B cell (primary cell): ENCODE results near the gene GPR37L1. TPM values are rescaled to one million over a fixed set of nuclear protein-coding genes. Genes with fewer than 3 reads are reported as not detected.

Experiments used
- ATAC-seq: fragments of 200-7000 bp; cut with Tn5 transposase; one replicate; pipeline ENCODE4 v1.10.0; 2021; ENCODE audit warnings: low read depth, mild to moderate bottlenecking, moderate number of reproducible peaks, moderate library complexity
- CTCF ChIA-PET: fragments of 350-600 bp; sonication (Branson Sonifier 250); formaldehyde crosslinking; loops from one replicate; lab custom pipeline; 2021; ENCODE audit warnings: antibody characterized with exemption, inconsistent platforms; lab: Charles Lee
- POLR2A ChIA-PET: fragments of 350-600 bp; sonication (Branson Sonifier 250); formaldehyde crosslinking; loops from one replicate; lab custom pipeline; 2021; ENCODE audit warnings: antibody characterized with exemption; lab: Charles Lee
- DNase-seq: peaks from one replicate; pipeline ENCODE4 v3.0.0; 2013
- H2AFZ ChIP-seq: 2 replicates; pipeline ENCODE4 v1.6.1; 2012; ENCODE audit warnings: mild to moderate bottlenecking, low read depth, low read length; ENCODE audit not compliant: insufficient read depth, poor library complexity, severe bottlenecking
- H3K27ac ChIP-seq, 2 donors: 1 replicate in 1 of 2; 2 replicates in 1 of 2; pipeline ENCODE4 v1.5.1; 2012 to 2013; ENCODE audit warnings: low read length in 2 of 2, mild to moderate bottlenecking in 2 of 2, moderate library complexity in 1 of 2
- H3K27me3 ChIP-seq, 4 experiments: fragments of 200-600 bp in 1 of 4; sonication (generic) in 1 of 4; replicated peaks in 1 of 4; 1 replicate in 2 of 4; 2 replicates in 2 of 4; pipeline versions ENCODE4 v1.6.1 to v1.7.0; 2013 to 2016; ENCODE audit warnings: low read length in 3 of 4, mild to moderate bottlenecking in 2 of 4, mixed read lengths in 1 of 4, moderate library complexity in 1 of 4; ENCODE audit not compliant: insufficient read depth in 4 of 4, control insufficient read depth in 3 of 4; ENCODE audit errors: control extremely low read depth in 1 of 4
- H3K36me3 ChIP-seq, 2 experiments: replicated peaks in 1 of 2; 1 replicate in 1 of 2; 2 replicates in 1 of 2; pipeline versions ENCODE4 v1.6.1 to v1.7.1; 2013; ENCODE audit warnings: low read length in 1 of 2; ENCODE audit not compliant: insufficient read depth in 2 of 2, control insufficient read depth in 1 of 2; ENCODE audit errors: control extremely low read depth in 1 of 2, extremely low read depth in 1 of 2
- H3K4me1 ChIP-seq, 2 donors: fragments of 200-600 bp in 1 of 2; sonication (generic) in 1 of 2; 1 replicate in 1 of 2; 2 replicates in 1 of 2; pipeline versions ENCODE4 v1.5.1 to v1.6.1; 2013 to 2017; ENCODE audit warnings: low read length in 2 of 2; ENCODE audit not compliant: control insufficient read depth in 2 of 2, insufficient read depth in 2 of 2
- H3K4me2 ChIP-seq: replicated peaks from 2 replicates; pipeline ENCODE3; 2012; ENCODE audit warnings: mild to moderate bottlenecking, low read depth, low read length; ENCODE audit not compliant: poor library complexity, severe bottlenecking
- H3K4me3 ChIP-seq, 5 experiments: fragments of 200-600 bp in 1 of 5; sonication (generic) in 1 of 5; 1 replicate in 3 of 5; 2 replicates in 2 of 5; pipeline versions ENCODE4 v1.5.1 to v1.7.0; 2011 to 2016; ENCODE audit warnings: low read length in 4 of 5, mild to moderate bottlenecking in 4 of 5, low read depth in 2 of 5, control low read depth in 1 of 5, moderate library complexity in 1 of 5; ENCODE audit not compliant: insufficient read depth in 1 of 5; ENCODE audit errors: control extremely low read depth in 1 of 5, extremely low read depth in 1 of 5
- H3K79me2 ChIP-seq: fragments of 200-600 bp; sonication (generic); one replicate; pipeline ENCODE4 v1.6.0; 2016; ENCODE audit warnings: low read length; ENCODE audit not compliant: control insufficient read depth, insufficient read depth
- H3K9ac ChIP-seq: fragments of 200-600 bp; sonication (generic); 2 replicates; pipeline ENCODE4 v1.6.1; 2017; ENCODE audit warnings: mild to moderate bottlenecking, low read length, moderate library complexity
- H3K9me3 ChIP-seq, 3 donors: one replicate each; pipeline versions ENCODE4 v1.6.1 to v1.7.1; 2013; ENCODE audit warnings: low read length in 2 of 3; ENCODE audit not compliant: control insufficient read depth in 2 of 3, insufficient read depth in 1 of 3; ENCODE audit errors: control extremely low read depth in 1 of 3
- H4K20me1 ChIP-seq: 2 replicates; pipeline ENCODE4 v1.6.0; 2012; ENCODE audit warnings: mild to moderate bottlenecking, low read length; ENCODE audit not compliant: insufficient read depth, control insufficient read depth, poor library complexity, severe bottlenecking
- H3K27ac Mint-ChIP-seq: one replicate; pipeline ENCODE4 v1.8.0; 2021; ENCODE audit warnings: mixed read lengths
- H3K27me3 Mint-ChIP-seq: one replicate; pipeline ENCODE4 v1.8.0; 2021; ENCODE audit warnings: mixed read lengths
- H3K4me1 Mint-ChIP-seq: one replicate; pipeline ENCODE4 v1.8.0; 2021; ENCODE audit warnings: mixed read lengths
- H3K4me3 Mint-ChIP-seq: one replicate; pipeline ENCODE4 v1.8.0; 2021; ENCODE audit warnings: mixed read lengths
- H3K9me3 Mint-ChIP-seq: one replicate; pipeline ENCODE4 v1.8.0; 2022; ENCODE audit warnings: mixed read lengths; ENCODE audit not compliant: insufficient read depth
- EZH2 ChIP-seq: IDR thresholded peaks from 2 replicates; pipeline ENCODE4 v1.6.1; 2012; ENCODE audit warnings: borderline replicate concordance, low read depth, mild to moderate bottlenecking, moderate library complexity, low read length; ENCODE audit not compliant: insufficient read depth, poor library complexity, severe bottlenecking
- WGBS: methylation state at CpG from one replicate; pipeline ENCODE4 v1.1.5; 2013; ENCODE audit warnings: missing lambda C conversion rate; ENCODE audit not compliant: insufficient coverage; 5-methylcytosine and 5-hydroxymethylcytosine counted together
- intact Hi-C: fragments of 100-400 bp; cut with micrococcal nuclease; formaldehyde crosslinking; loops from one replicate; pipeline ENCODE4 v1.10.0; 2022
- polyA plus RNA-seq: library from polyadenylated mRNA; depleted of rRNA; stranded (reverse); fragments of >200 nt; gene quantifications from 2 replicates; pipeline ENCODE4 v1.2.3, GENCODE V29; 2012
- total RNA-seq, 2 donors: library from RNA; stranded (reverse); fragments of 120-200 nt in 1 of 2; gene quantifications; 1 replicate in 1 of 2; 2 replicates in 1 of 2; pipeline versions ENCODE4 v1.2.3 to v1.2.4, GENCODE V29; 2013 to 2022
- TF ChIP-seq, protein P1 (sequence below): fragments of 200-600 bp; IDR thresholded peaks from one replicate; pipeline ENCODE4 v1.8.0; 2022; ENCODE audit warnings: antibody characterized with exemption, mild to moderate bottlenecking

Gene GPR37L1
- total and polyA plus RNA-seq, 2 donors (not counting 1 experiment from before 2014, with no cell fraction given), result not detected

DNA sequence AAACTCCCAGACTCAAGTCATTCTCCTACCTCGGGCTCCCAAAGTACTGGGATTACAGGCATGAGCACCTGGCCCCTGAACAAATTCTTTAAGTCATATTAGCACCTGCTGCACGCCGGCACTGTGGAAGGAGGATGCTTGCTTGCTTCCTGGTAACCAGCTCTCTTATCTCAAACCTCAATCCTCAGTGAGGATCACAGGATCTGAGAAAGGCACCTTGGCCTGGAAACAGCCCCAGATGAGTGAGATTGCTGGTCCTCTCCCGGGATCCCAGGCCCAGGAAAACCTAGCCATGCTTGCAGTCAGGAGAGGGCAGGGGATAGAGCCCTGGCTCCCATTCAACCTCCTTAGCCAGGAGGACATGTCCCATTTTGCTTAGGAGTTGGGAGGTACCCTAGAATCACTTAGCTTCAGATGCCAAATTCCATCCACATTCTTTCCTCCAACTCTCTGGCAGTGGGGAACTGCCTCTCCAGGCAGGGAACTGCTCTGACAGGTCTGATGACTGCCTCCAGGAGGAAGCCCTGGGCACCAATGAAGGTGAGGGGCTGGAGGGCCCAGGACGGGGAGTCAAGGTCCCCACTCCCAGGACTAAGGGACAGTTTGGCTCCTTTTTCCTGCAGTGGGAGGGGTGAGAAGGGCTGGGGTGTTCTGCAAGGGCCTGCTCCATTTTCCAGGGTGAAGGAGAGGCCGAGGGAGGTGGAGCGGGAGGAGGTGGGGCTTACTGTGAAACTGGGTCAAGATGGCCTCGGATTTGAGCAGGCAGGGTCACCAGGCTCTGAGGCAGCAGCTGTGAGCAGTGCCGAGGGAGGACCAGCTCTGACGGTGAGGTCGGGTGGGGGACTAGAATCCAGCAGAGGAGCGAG, 9.5 kb downstream of the GPR37L1 start:
- 94% methylated on average over 11 of the region's 12 CpGs for WGBS

DNA sequence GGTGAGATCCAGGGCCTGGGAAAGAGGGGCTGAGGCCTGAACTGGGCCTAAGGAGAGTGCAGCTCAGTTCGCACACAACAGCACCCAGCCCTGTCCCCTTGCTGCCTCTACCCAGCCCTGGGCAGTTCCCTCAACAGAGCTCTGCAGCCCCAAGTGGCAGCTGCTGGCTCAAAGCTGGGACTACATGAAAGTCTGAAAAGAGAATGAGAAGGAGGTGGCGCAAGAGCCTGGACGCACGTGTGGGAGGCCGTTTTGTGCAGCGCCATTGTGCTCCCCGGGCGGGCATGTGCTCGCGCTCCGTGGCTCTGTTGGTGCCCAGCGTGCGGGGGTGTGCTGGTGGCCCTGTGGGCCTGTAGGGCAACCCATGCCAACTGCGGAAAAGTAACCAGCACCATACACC, 10.3 kb downstream of the GPR37L1 start:
- Mint-ChIP-seq H3K4me1 (peaks cover 3% of the 10 kb centered on the region), H3K4me3 (no peak overlapping the region), H3K27me3 (no peaks in the 10 kb centered on the region), H3K27ac (no peak overlapping the region), H3K9me3 (no peaks in the 10 kb centered on the region)
- Histone ChIP-seq H4K20me1 (peaks cover 24% of the 10 kb centered on the region), H3K4me3 (no peak overlapping the region), H2AFZ (no peak overlapping the region), H3K9me3 (no peaks in the 10 kb centered on the region), H3K9ac (no peak overlapping the region), H3K4me1 (no peaks in the 10 kb centered on the region), H3K36me3 (peaks cover 2 to 49% of the 10 kb centered on the region in 2 experiments), H3K79me2 (peaks cover 2% of the 10 kb centered on the region), H3K27me3 (no peaks in the 10 kb centered on the region), H3K27ac (no peak overlapping the region), H3K4me2 (no peak overlapping the region)
- ChIA-PET CTCF (no interaction called here), POLR2A (no interaction called here)
- DNase-seq, result no peak
- no peak for TF ChIP-seq EZH2
- TF ChIP-seq, protein P1, sequence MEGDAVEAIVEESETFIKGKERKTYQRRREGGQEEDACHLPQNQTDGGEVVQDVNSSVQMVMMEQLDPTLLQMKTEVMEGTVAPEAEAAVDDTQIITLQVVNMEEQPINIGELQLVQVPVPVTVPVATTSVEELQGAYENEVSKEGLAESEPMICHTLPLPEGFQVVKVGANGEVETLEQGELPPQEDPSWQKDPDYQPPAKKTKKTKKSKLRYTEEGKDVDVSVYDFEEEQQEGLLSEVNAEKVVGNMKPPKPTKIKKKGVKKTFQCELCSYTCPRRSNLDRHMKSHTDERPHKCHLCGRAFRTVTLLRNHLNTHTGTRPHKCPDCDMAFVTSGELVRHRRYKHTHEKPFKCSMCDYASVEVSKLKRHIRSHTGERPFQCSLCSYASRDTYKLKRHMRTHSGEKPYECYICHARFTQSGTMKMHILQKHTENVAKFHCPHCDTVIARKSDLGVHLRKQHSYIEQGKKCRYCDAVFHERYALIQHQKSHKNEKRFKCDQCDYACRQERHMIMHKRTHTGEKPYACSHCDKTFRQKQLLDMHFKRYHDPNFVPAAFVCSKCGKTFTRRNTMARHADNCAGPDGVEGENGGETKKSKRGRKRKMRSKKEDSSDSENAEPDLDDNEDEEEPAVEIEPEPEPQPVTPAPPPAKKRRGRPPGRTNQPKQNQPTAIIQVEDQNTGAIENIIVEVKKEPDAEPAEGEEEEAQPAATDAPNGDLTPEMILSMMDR, result no peak
- 95% methylated on average over 11 of the region's 14 CpGs for WGBS
- ATAC-seq, result no peak
- intact Hi-C loops, result no loop called here

More for the DNA sequence above, 9.5 kb downstream of the GPR37L1 start:
- ChIA-PET CTCF (no interaction called here), POLR2A (no interaction called here)
- Histone ChIP-seq H3K9me3 (no peaks in the 10 kb centered on the region), H3K4me3 (no peak overlapping the region), H3K4me1 (no peaks in the 10 kb centered on the region), H3K27ac (no peak overlapping the region), H3K9ac (no peak overlapping the region), H4K20me1 (peaks cover 18% of the 10 kb centered on the region), H3K4me2 (no peak overlapping the region), H3K36me3 (peaks cover 0 to 42% of the 10 kb centered on the region in 2 experiments), H3K79me2 (no peaks in the 10 kb centered on the region), H3K27me3 (no peaks in the 10 kb centered on the region), H2AFZ (no peak overlapping the region)
- DNase-seq (no peak), ATAC-seq (no peak)
- Mint-ChIP-seq H3K27ac (no peak overlapping the region), H3K4me3 (no peak overlapping the region), H3K9me3 (no peaks in the 10 kb centered on the region), H3K4me1 (peaks cover 3% of the 10 kb centered on the region), H3K27me3 (peaks cover 4% of the 10 kb centered on the region)
- no peak for TF ChIP-seq EZH2
- intact Hi-C loops, result no loop called here
